ENCODE measurements around the gene FYN. TPM values are rescaled to one million over a fixed set of nuclear protein-coding genes. Genes with fewer than 3 reads are reported as not detected.

Gene FYN
- total RNA-seq, 1 experiment from 2014 or later = 18.5 TPM

GRCh38 chr6:111849298-111849697, 24.0 kb downstream of the FYN start:
- BruUV-seq (replicated peaks) = no TSS peak
- no peak overlapping the region for H3K9ac ChIP-seq (ENCODE audit: low read length)
- CTCF ChIA-PET = no interaction called here

More at GRCh38 chr6:111849298-111849697, 24.0 kb downstream of the FYN start:
- Histone ChIP-seq H3K36me3 (ENCODE audit: control insufficient read depth in 1 of 2, insufficient read depth in 2 of 2, low read length in 2 of 2) (no peaks in the 10 kb centered on the region), H2AFZ (ENCODE audit: low read depth, low read length, poor library complexity, severe bottlenecking) (no peak overlapping the region), H3K79me2 (ENCODE audit: insufficient read depth, low read length) (no peaks in the 10 kb centered on the region), H3K27me3 (ENCODE audit: insufficient read depth, low read length) (no peaks in the 10 kb centered on the region), H3K27ac (ENCODE audit: low read depth, low read length) (no peak overlapping the region), H3K9me2 (ENCODE audit: insufficient read depth) (no peaks in the 10 kb centered on the region), H3K4me3 (replicated peaks in 1 of 2; ENCODE audit: low read depth in 1 of 2, low read length in 2 of 2) (no peak overlapping the region), H3K9me3 (ENCODE audit: control insufficient read depth in 1 of 2, insufficient read depth in 1 of 2, low read depth in 1 of 2, low read length in 2 of 2) (no peaks in the 10 kb centered on the region), H3K4me1 (ENCODE audit: control insufficient read depth in 1 of 2, insufficient read depth in 2 of 2, low read length in 2 of 2) (no peaks in the 10 kb centered on the region), H3K4me2 (ENCODE audit: low read length) (no peak overlapping the region), H4K20me1 (ENCODE audit: insufficient read depth) (no peaks in the 10 kb centered on the region)
- no peak for ATAC-seq
- RAD21 ChIA-PET (ENCODE audit: low non-redundant PET in 1 of 2, low total read pairs in 2 of 2, uncharacterized antibody in 2 of 2, unreplicated experiment in 2 of 2) = no interaction called here
- POLR2A ChIA-PET = no interaction called here
- TF ChIP-seq REST (IDR thresholded peaks at IDR 0.05; ENCODE audit: low read depth) (no peak), CTCF (IDR thresholded peaks at IDR 0.05 in 2 of 3, conservative IDR thresholded peaks at IDR 0.05 in 1 of 3; ENCODE audit: borderline replicate concordance in 1 of 3, insufficient read depth in 1 of 3, low read depth in 2 of 3, low read length in 2 of 3) (no peak), ELF1 (IDR thresholded peaks at IDR 0.05; ENCODE audit: borderline replicate concordance, low read depth) (no peak), RAD21 (IDR thresholded peaks at IDR 0.05; ENCODE audit: low read depth) (no peak), ZFX (IDR thresholded peaks at IDR 0.05) (no peak), ZNF274 (IDR thresholded peaks at IDR 0.05; ENCODE audit: low read depth, low read length) (no peak), FOSL1 (IDR thresholded peaks at IDR 0.05; ENCODE audit: low read depth) (no peak), CBX3 (IDR thresholded peaks at IDR 0.05; ENCODE audit: low read depth) (no peak), JUND (IDR thresholded peaks at IDR 0.05) (no peak), ATF3 (IDR thresholded peaks at IDR 0.05) (no peak), SP1 (IDR thresholded peaks at IDR 0.05; ENCODE audit: low read depth) (no peak), SIN3A (IDR thresholded peaks at IDR 0.05; ENCODE audit: low read depth) (no peak), POLR2A (IDR thresholded peaks at IDR 0.05; ENCODE audit: borderline replicate concordance, extremely low read depth, insufficient read depth, insufficient read length) (no peak), YY1 (IDR thresholded peaks at IDR 0.05; ENCODE audit: extremely low read depth, insufficient replicate concordance, low read depth, low read length) (no peak), SRF (IDR thresholded peaks at IDR 0.05; ENCODE audit: low read depth) (no peak), CEBPB (IDR thresholded peaks at IDR 0.05; ENCODE audit: low read depth) (no peak), EZH2phosphoT487 (IDR thresholded peaks at IDR 0.05; ENCODE audit: borderline replicate concordance) (no peak)
- DNase-seq (ENCODE audit: low read depth, low spot score) = no peak
- intact Hi-C loops (cut with micrococcal nuclease) = no loop called here
